ENCODE measurements around the gene PIGP. TPM values are rescaled to one million over a fixed set of nuclear protein-coding genes. Genes with fewer than 3 reads are reported as not detected.
A peak's percentile ranks its signal among the peaks of the same experiment; 100 is the strongest.

Gene PIGP
- total RNA-seq, 2 experiments from 2014 or later, result 25.1 to 25.9 TPM

- Mint-ChIP-seq H3K4me1 (peaks cover 10% of the 10 kb centered on the region), H3K27ac (no peak overlapping the region), H3K9me3 (no peaks in the 10 kb centered on the region), H3K36me3 (peaks cover 11% of the 10 kb centered on the region), H3K27me3 (no peaks in the 10 kb centered on the region), H3K4me3 (no peak overlapping the region)
- DNase-seq, result no peak
Observed at GRCh38 chr21:37087188-37087587, 14.3 kb upstream of the PIGP start.

- Mint-ChIP-seq H3K4me3 (no peak overlapping the region), H3K27me3 (no peaks in the 10 kb centered on the region), H3K27ac (no peak overlapping the region), H3K4me1 (peaks cover 12% of the 10 kb centered on the region), H3K9me3 (no peaks in the 10 kb centered on the region), H3K36me3 (peaks cover 14% of the 10 kb centered on the region)
- DNase-seq, result no peak
Observed at GRCh38 chr21:37085726-37086125, 12.9 kb upstream of the PIGP start.

GRCh38 chr21:37082856-37083528, 10.1 kb upstream of the PIGP start:
- H3K27me3 Mint-ChIP-seq, result no peaks in the 10 kb centered on the region
- peaks cover 7% of the 10 kb centered on the region for H3K9me3 Mint-ChIP-seq
- H3K4me3 Mint-ChIP-seq, result no peak overlapping the region
- H3K36me3 Mint-ChIP-seq, result peaks cover 15% of the 10 kb centered on the region
- no peak for DNase-seq
- peaks cover 24% of the 10 kb centered on the region for H3K4me1 Mint-ChIP-seq
- H3K27ac Mint-ChIP-seq, result no peak overlapping the region

GRCh38 chr21:37082375-37082774, 9.5 kb upstream of the PIGP start:
- peaks cover 19% of the 10 kb centered on the region for H3K36me3 Mint-ChIP-seq
- no peak for DNase-seq
- no peaks in the 10 kb centered on the region for H3K27me3 Mint-ChIP-seq
- no peak overlapping the region for H3K27ac Mint-ChIP-seq
- peaks cover 30% of the 10 kb centered on the region for H3K4me1 Mint-ChIP-seq
- H3K4me3 Mint-ChIP-seq, result no peak overlapping the region
- peaks cover 7% of the 10 kb centered on the region for H3K9me3 Mint-ChIP-seq

- no peak overlapping the region for H3K4me3 Mint-ChIP-seq
- no peak overlapping the region for H3K27ac Mint-ChIP-seq
- H3K9me3 Mint-ChIP-seq, result peaks cover 7% of the 10 kb centered on the region
- peaks cover 25% of the 10 kb centered on the region for H3K36me3 Mint-ChIP-seq
- no peaks in the 10 kb centered on the region for H3K27me3 Mint-ChIP-seq
- no peak for DNase-seq
- H3K4me1 Mint-ChIP-seq, result peaks cover 41% of the 10 kb centered on the region
Observed at GRCh38 chr21:37079211-37079824, 6.4 kb upstream of the PIGP start.

GRCh38 chr21:37077403-37077802, 4.5 kb upstream of the PIGP start:
- no peak overlapping the region for H3K27ac Mint-ChIP-seq
- no peaks in the 10 kb centered on the region for H3K27me3 Mint-ChIP-seq
- H3K36me3 Mint-ChIP-seq, result peaks cover 22% of the 10 kb centered on the region
- H3K4me3 Mint-ChIP-seq, result no peak overlapping the region
- H3K9me3 Mint-ChIP-seq, result peaks cover 7% of the 10 kb centered on the region
- no peak for DNase-seq
- H3K4me1 Mint-ChIP-seq, result peaks cover 37% of the 10 kb centered on the region

- peaks cover 43% of the 10 kb centered on the region for H3K4me1 Mint-ChIP-seq
- no peak for DNase-seq
- no peak overlapping the region for H3K4me3 Mint-ChIP-seq
- no peak overlapping the region for H3K27ac Mint-ChIP-seq
- H3K9me3 Mint-ChIP-seq, result peaks cover 7% of the 10 kb centered on the region
- H3K27me3 Mint-ChIP-seq, result no peaks in the 10 kb centered on the region
- peaks cover 27% of the 10 kb centered on the region for H3K36me3 Mint-ChIP-seq
Observed at GRCh38 chr21:37076087-37076850, 3.4 kb upstream of the PIGP start.

- peaks cover 44% of the 10 kb centered on the region for H3K4me1 Mint-ChIP-seq
- peaks cover 35% of the 10 kb centered on the region for H3K36me3 Mint-ChIP-seq
- H3K27me3 Mint-ChIP-seq, result no peaks in the 10 kb centered on the region
- H3K4me3 Mint-ChIP-seq, result no peak overlapping the region
- no peak overlapping the region for H3K27ac Mint-ChIP-seq
- peaks cover 7% of the 10 kb centered on the region for H3K9me3 Mint-ChIP-seq
- DNase-seq, result no peak
Observed at GRCh38 chr21:37075214-37075770, 2.4 kb upstream of the PIGP start.

GRCh38 chr21:37074546-37074945, 1.7 kb upstream of the PIGP start:
- Mint-ChIP-seq H3K9me3 (peaks cover 6% of the 10 kb centered on the region), H3K36me3 (peaks cover 38% of the 10 kb centered on the region), H3K27ac (peak overlapping the region; percentile 88), H3K27me3 (no peaks in the 10 kb centered on the region), H3K4me3 (peak overlapping the region; percentile 87), H3K4me1 (peaks cover 44% of the 10 kb centered on the region)
- no peak for DNase-seq

GRCh38 chr21:37074197-37074510, 1.3 kb upstream of the PIGP start:
- peak overlapping the region; percentile 88 for H3K27ac Mint-ChIP-seq
- H3K4me3 Mint-ChIP-seq, result peak overlapping the region; percentile 87
- DNase-seq, result no peak
- H3K9me3 Mint-ChIP-seq, result peaks cover 4% of the 10 kb centered on the region
- H3K27me3 Mint-ChIP-seq, result no peaks in the 10 kb centered on the region
- H3K4me1 Mint-ChIP-seq, result peaks cover 43% of the 10 kb centered on the region
- peaks cover 36% of the 10 kb centered on the region for H3K36me3 Mint-ChIP-seq

- peak overlapping the region; percentile 87 for H3K4me3 Mint-ChIP-seq
- peaks cover under 1% of the 10 kb centered on the region for H3K9me3 Mint-ChIP-seq
- DNase-seq, result peak; percentile 63
- peak overlapping the region; percentile 88 for H3K27ac Mint-ChIP-seq
- peaks cover 39% of the 10 kb centered on the region for H3K36me3 Mint-ChIP-seq
- peaks cover 41% of the 10 kb centered on the region for H3K4me1 Mint-ChIP-seq
- H3K27me3 Mint-ChIP-seq, result no peaks in the 10 kb centered on the region
Observed at GRCh38 chr21:37073417-37074196, 736 bp upstream of the PIGP start.

- no peaks in the 10 kb centered on the region for H3K27me3 Mint-ChIP-seq
- H3K36me3 Mint-ChIP-seq, result peaks cover 39% of the 10 kb centered on the region
- H3K27ac Mint-ChIP-seq, result peak overlapping the region; percentile 93
- H3K4me3 Mint-ChIP-seq, result peak overlapping the region; percentile 84
- H3K4me1 Mint-ChIP-seq, result peaks cover 33% of the 10 kb centered on the region
- no peaks in the 10 kb centered on the region for H3K9me3 Mint-ChIP-seq
- DNase-seq, result peak; percentile 76
Observed at GRCh38 chr21:37072274-37072987, 440 bp downstream of the PIGP start.

- Mint-ChIP-seq H3K4me3 (peak overlapping the region; percentile 84), H3K9me3 (no peaks in the 10 kb centered on the region), H3K27me3 (no peaks in the 10 kb centered on the region), H3K27ac (peak overlapping the region; percentile 93), H3K36me3 (peaks cover 39% of the 10 kb centered on the region), H3K4me1 (peaks cover 29% of the 10 kb centered on the region)
- no peak for DNase-seq
Observed at GRCh38 chr21:37071561-37072273, 1.2 kb downstream of the PIGP start.
